IMR-90 (cell line): ENCODE measurements around the gene CREBBP. TPM values are rescaled to one million over a fixed set of nuclear protein-coding genes. Genes with fewer than 3 reads are reported as not detected.

Source experiments
- ATAC-seq: fragments of 200-7000 bp; cut with Tn5 transposase; 2 replicates; pipeline ENCODE4 v1.9.1; 2020; ENCODE audit warnings: low read depth, mild to moderate bottlenecking, moderate library complexity
- BruUV-seq: library from RNA; stranded (reverse); fragments of 400-500 nt; replicated peaks from 2 replicates; lab custom pipeline; 2021; lab: Mats Ljungman, UMichigan
- CTCF ChIA-PET: fragments of 300-600 bp; formaldehyde crosslinking; extraction: SDS; loops from one replicate; lab custom pipeline; 2021; ENCODE audit warnings: antibody characterized with exemption; lab: Yijun Ruan, JAX
- POLR2A ChIA-PET: fragments of 300-600 bp; sonication (Branson Sonifier 250); formaldehyde crosslinking; loops from one replicate; lab custom pipeline; 2022; ENCODE audit warnings: antibody characterized with exemption; ENCODE audit not compliant: unreplicated experiment; lab: Charles Lee
- DNase-seq: peaks from one replicate; pipeline ENCODE4 v3.0.0; 2013
- H2AFZ ChIP-seq: replicated peaks from 2 replicates; pipeline ENCODE3; 2013; ENCODE audit warnings: low read length, mild to moderate bottlenecking; ENCODE audit not compliant: poor library complexity
- H2AK5ac ChIP-seq: 2 replicates; pipeline ENCODE4 v1.6.1; 2013; ENCODE audit warnings: low read depth, low read length, inconsistent platforms
- H2AK9ac ChIP-seq: replicated peaks from 2 replicates; pipeline ENCODE3; 2013; ENCODE audit warnings: mild to moderate bottlenecking, low read depth, low read length, moderate library complexity; ENCODE audit not compliant: poor library complexity
- H2BK120ac ChIP-seq: 2 replicates; pipeline ENCODE4 v1.6.1; 2013; ENCODE audit warnings: low read depth, low read length, inconsistent platforms
- H2BK15ac ChIP-seq: 3 replicates; pipeline ENCODE4 v1.6.1; 2013; ENCODE audit warnings: low read depth, low read length, inconsistent platforms
- H2BK20ac ChIP-seq: 2 replicates; pipeline ENCODE4 v1.6.1; 2013; ENCODE audit warnings: low read depth, mild to moderate bottlenecking, inconsistent platforms, low read length, moderate library complexity
- H2BK5ac ChIP-seq: 2 replicates; pipeline ENCODE4 v1.6.1; 2013; ENCODE audit warnings: mild to moderate bottlenecking, low read depth, low read length, inconsistent platforms; ENCODE audit not compliant: poor library complexity, severe bottlenecking
- H3K14ac ChIP-seq: replicated peaks from 2 replicates; pipeline ENCODE4 v1.6.1; 2013; ENCODE audit warnings: low read depth, low read length, inconsistent platforms
- H3K18ac ChIP-seq: 2 replicates; pipeline ENCODE4 v1.6.1; 2013; ENCODE audit warnings: low read depth, low read length, control low read depth
- H3K23ac ChIP-seq: 2 replicates; pipeline ENCODE4 v1.6.1; 2013; ENCODE audit warnings: low read depth, low read length, inconsistent platforms
- H3K27ac ChIP-seq: 2 replicates; pipeline ENCODE4 v1.5.1; 2013; ENCODE audit warnings: mild to moderate bottlenecking, control low read depth, low read length; ENCODE audit not compliant: insufficient read depth
- H3K27me3 ChIP-seq: 2 replicates; pipeline ENCODE4 v1.6.1; 2013; ENCODE audit warnings: low read length; ENCODE audit not compliant: control insufficient read depth, insufficient read depth
- H3K36me3 ChIP-seq: 2 replicates; pipeline ENCODE4 v1.6.1; 2013; ENCODE audit warnings: low read length, mixed read lengths; ENCODE audit not compliant: control insufficient read depth, insufficient read depth
- H3K4ac ChIP-seq: 2 replicates; pipeline ENCODE4 v1.6.1; 2013; ENCODE audit warnings: low read depth, low read length, inconsistent platforms
- H3K4me1 ChIP-seq: 2 replicates; pipeline ENCODE4 v1.6.1; 2013; ENCODE audit warnings: low read length, mixed read lengths; ENCODE audit not compliant: control insufficient read depth, insufficient read depth
- H3K4me2 ChIP-seq: 2 replicates; pipeline ENCODE4 v1.6.1; 2013; ENCODE audit warnings: low read depth, mild to moderate bottlenecking, control low read depth, low read length, moderate library complexity
- H3K4me3 ChIP-seq: 2 replicates; pipeline ENCODE4 v1.5.1; 2013; ENCODE audit warnings: low read depth, mild to moderate bottlenecking, control low read depth, low read length, moderate library complexity; ENCODE audit not compliant: insufficient read depth
- H3K56ac ChIP-seq: 2 replicates; pipeline ENCODE4 v1.6.1; 2013; ENCODE audit warnings: low read length, inconsistent platforms; ENCODE audit not compliant: insufficient read depth; ENCODE audit errors: extremely low read depth
- H3K79me1 ChIP-seq, 2 experiments: 2 replicates each; pipeline ENCODE4 v1.6.1; 2013; ENCODE audit warnings: low read length in 2 of 2, inconsistent platforms in 1 of 2, low read depth in 1 of 2
- H3K9ac ChIP-seq: 2 replicates; pipeline ENCODE4 v1.6.1; 2013; ENCODE audit warnings: low read depth, low read length, control low read depth
- H3K9me1 ChIP-seq: 2 replicates; pipeline ENCODE4 v1.6.1; 2013; ENCODE audit warnings: low read length, inconsistent platforms; ENCODE audit not compliant: insufficient read depth
- H3K9me3 ChIP-seq: 2 replicates; pipeline ENCODE4 v1.6.1; 2013; ENCODE audit warnings: low read length; ENCODE audit not compliant: control insufficient read depth, insufficient read depth
- H4K20me1 ChIP-seq: 2 replicates; pipeline ENCODE4 v1.6.1; 2013; ENCODE audit warnings: low read length, inconsistent platforms; ENCODE audit not compliant: insufficient read depth
- H4K5ac ChIP-seq: 2 replicates; pipeline ENCODE4 v1.6.1; 2013; ENCODE audit warnings: mild to moderate bottlenecking, low read depth, low read length, control low read depth
- H4K8ac ChIP-seq, 2 experiments: 2 replicates each; pipeline ENCODE4 v1.6.1; 2013; ENCODE audit warnings: low read depth in 2 of 2, low read length in 2 of 2, control low read depth in 1 of 2, inconsistent platforms in 1 of 2
- H4K91ac ChIP-seq: 2 replicates; pipeline ENCODE4 v1.6.1; 2013; ENCODE audit warnings: low read depth, low read length, inconsistent platforms; ENCODE audit not compliant: insufficient read depth
- BHLHE40 ChIP-seq: fragments of 150-350 bp; IDR thresholded peaks from 2 replicates; pipeline ENCODE4 v1.6.1; 2016; ENCODE audit warnings: mild to moderate bottlenecking, low read depth, low read length
- CEBPB ChIP-seq: IDR thresholded peaks from 2 replicates; pipeline ENCODE4 v1.6.1; 2012; ENCODE audit warnings: low read depth, low read length, improper control_type of control experiment
- CHD1 ChIP-seq: IDR thresholded peaks from 2 replicates; pipeline ENCODE4 v1.6.1; 2012; ENCODE audit warnings: low read depth, low read length, improper control_type of control experiment
- FOS ChIP-seq: fragments of 150-350 bp; IDR thresholded peaks from 2 replicates; pipeline ENCODE4 v1.6.1; 2016; ENCODE audit warnings: low read depth, low read length
- MAFK ChIP-seq: IDR thresholded peaks from 2 replicates; pipeline ENCODE4 v1.6.1; 2012; ENCODE audit warnings: low read depth, low read length, improper control_type of control experiment
- MAZ ChIP-seq: IDR thresholded peaks from 2 replicates; pipeline ENCODE4 v1.6.1; 2012; ENCODE audit warnings: low read depth, mild to moderate bottlenecking, low read length, improper control_type of control experiment, moderate library complexity, borderline replicate concordance
- MXI1 ChIP-seq: IDR thresholded peaks from 2 replicates; pipeline ENCODE4 v1.6.1; 2012; ENCODE audit warnings: low read depth, mild to moderate bottlenecking, low read length, moderate library complexity, borderline replicate concordance
- NFE2L2 ChIP-seq: fragments of 150-350 bp; IDR thresholded peaks from 2 replicates; pipeline ENCODE4 v1.6.1; 2016; ENCODE audit warnings: low read depth, mild to moderate bottlenecking, low read length
- POLR2A ChIP-seq: IDR thresholded peaks from 2 replicates; pipeline ENCODE4 v1.6.1; 2012; ENCODE audit warnings: mild to moderate bottlenecking, low read depth, low read length
- RAD21 ChIP-seq: IDR thresholded peaks from 2 replicates; pipeline ENCODE4 v1.6.1; 2012; ENCODE audit warnings: low read length, improper control_type of control experiment
- RCOR1 ChIP-seq: IDR thresholded peaks from 2 replicates; pipeline ENCODE4 v1.6.1; 2012; ENCODE audit warnings: mild to moderate bottlenecking, low read length, improper control_type of control experiment; ENCODE audit not compliant: insufficient replicate concordance
- RFX5 ChIP-seq: IDR thresholded peaks from 2 replicates; pipeline ENCODE4 v1.8.0; 2012; ENCODE audit warnings: low read depth, mild to moderate bottlenecking, low read length, moderate library complexity
- SMC3 ChIP-seq: fragments of 150-350 bp; IDR thresholded peaks from 2 replicates; pipeline ENCODE4 v1.6.1; 2016; ENCODE audit warnings: low read depth, mild to moderate bottlenecking, antibody characterized with exemption, low read length, moderate library complexity
- WGBS, 2 experiments: methylation state at CpG; one replicate each; pipeline versions ENCODE4 v1.1.5 to v1.1.7; 2013; ENCODE audit warnings: missing lambda C conversion rate in 2 of 2; ENCODE audit not compliant: insufficient read length in 1 of 2; ENCODE audit errors: extremely low coverage in 2 of 2; 5-methylcytosine and 5-hydroxymethylcytosine counted together
- dilution Hi-C: fragments of 300-500 bp; cut with HindIII; formaldehyde crosslinking; loops from one replicate; pipeline ENCODE4 v1.14.3; 2018; ENCODE audit warnings: low sequenced_read_pairs; ENCODE audit not compliant: unreplicated experiment
- in situ Hi-C: fragments of 300-500 bp; cut with MboI; formaldehyde crosslinking; loops from 3 replicates; pipeline ENCODE4 v1.14.3; 2019; ENCODE audit warnings: low sequenced_read_pairs, inconsistent platforms, mixed read lengths
- intact Hi-C: fragments of 100-400 bp; cut with micrococcal nuclease; formaldehyde crosslinking; loops from 2 replicates; pipeline ENCODE4 v1.10.0; 2022
- polyA plus RNA-seq, 3 experiments: library from polyadenylated mRNA; depleted of rRNA; stranded (reverse); fragments of >200 nt; gene quantifications; 2 replicates each; pipeline ENCODE4 v1.2.3, GENCODE V29; 2012; ENCODE audit warnings: low replicate concordance in 1 of 3
- total RNA-seq: library from RNA; depleted of rRNA; stranded (reverse); fragments of >200 nt; gene quantifications from 2 replicates; pipeline ENCODE4 v1.2.3, GENCODE V29; 2012
- TF ChIP-seq, protein P1 (sequence below): conservative IDR thresholded peaks from 2 replicates; pipeline ENCODE4 v1.5.1; 2012; ENCODE audit warnings: mild to moderate bottlenecking, low read depth, low read length, improper control_type of control experiment
- TF ChIP-seq, protein P2 (sequence below): fragments of 150-350 bp; IDR thresholded peaks from 2 replicates; pipeline ENCODE4 v1.6.1; 2017; ENCODE audit warnings: mild to moderate bottlenecking, antibody characterized with exemption, low read length, low read depth
- TF ChIP-seq, protein P3 (sequence below): fragments of 150-350 bp; IDR thresholded peaks from 2 replicates; pipeline ENCODE4 v1.6.1; 2016; ENCODE audit warnings: low read depth, mild to moderate bottlenecking, low read length, moderate library complexity, borderline replicate concordance

Gene CREBBP
- total and polyA plus RNA-seq, 2 of the 4 experiments (the other 2 are of a cell fraction): 7.3 to 12.5 TPM

DNA sequence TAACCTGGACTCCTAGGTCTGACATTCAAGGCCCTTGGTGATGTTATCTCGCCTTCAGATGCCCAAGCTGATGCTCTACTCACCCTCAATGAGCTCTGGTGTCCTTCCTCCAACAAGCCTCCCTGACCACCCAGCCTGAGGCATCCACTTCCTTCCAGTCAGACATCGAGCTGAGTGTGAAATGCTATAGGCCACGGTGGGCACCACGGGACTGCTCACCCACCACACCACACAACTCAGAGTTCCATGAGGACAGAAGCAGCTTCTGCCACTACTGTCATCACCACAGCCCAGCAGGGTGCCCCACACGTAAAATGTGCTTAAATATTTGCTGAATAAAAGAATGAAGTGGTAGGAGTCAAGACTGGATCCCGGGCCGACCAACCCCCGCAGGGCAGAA, 12.0 kb downstream of the CREBBP start:
- Histone ChIP-seq H3K4me3 (no peak overlapping the region), H3K18ac (no peak overlapping the region), H3K9ac (no peak overlapping the region), H3K4me1 (peaks cover 21% of the 10 kb centered on the region), H3K9me1 (peaks cover 57% of the 10 kb centered on the region), H2BK20ac (no peak overlapping the region), H3K4ac (no peak overlapping the region), H2AFZ (no peak overlapping the region), H4K8ac (no peak overlapping the region), H4K5ac (no peak overlapping the region), H2BK5ac (no peak overlapping the region), H2BK15ac (no peak overlapping the region), H2BK120ac (no peak overlapping the region), H3K36me3 (no peaks in the 10 kb centered on the region), H4K91ac (no peak overlapping the region), H3K27me3 (no peaks in the 10 kb centered on the region), H2AK9ac (peak overlapping the region; percentile 30), H4K20me1 (peaks cover 100% of the 10 kb centered on the region), H3K9me3 (no peaks in the 10 kb centered on the region), H3K56ac (no peak overlapping the region), H3K23ac (peak overlapping the region; percentile 12; the same call in 1 of the 2 replicates), H2AK5ac (no peak overlapping the region), H3K4me2 (no peak overlapping the region), H3K27ac (no peak overlapping the region), H3K14ac (no peak overlapping the region), H3K79me1 (peaks cover 10 to 90% of the 10 kb centered on the region in 2 experiments; a peak in 2 of 4 replicates)
- WGBS, 2 experiments: 100% methylated on average over 2 of the region's 8 CpGs; no CpG with 5 or more reads in 1 of the 2 experiments
- dilution Hi-C loops (no loop called here), intact Hi-C loops (no loop called here), in situ Hi-C loops (no loop called here)
- POLR2A ChIA-PET: interaction anchor here (0.5 to 0.9 kb wide), 2 partner anchors 79 to 151 kb away, joined by 3 to 6 read pairs; no protein-coding TSS in a partner anchor
- CTCF ChIA-PET: interaction anchor here (0.6 to 1.2 kb wide), 3 partner anchors 19 to 415 kb away, joined by 3 read pairs; no protein-coding TSS in a partner anchor
- TF ChIP-seq MAZ: no peak
- TF ChIP-seq POLR2A: no peak
- TF ChIP-seq RFX5: no peak
- TF ChIP-seq, protein P1, sequence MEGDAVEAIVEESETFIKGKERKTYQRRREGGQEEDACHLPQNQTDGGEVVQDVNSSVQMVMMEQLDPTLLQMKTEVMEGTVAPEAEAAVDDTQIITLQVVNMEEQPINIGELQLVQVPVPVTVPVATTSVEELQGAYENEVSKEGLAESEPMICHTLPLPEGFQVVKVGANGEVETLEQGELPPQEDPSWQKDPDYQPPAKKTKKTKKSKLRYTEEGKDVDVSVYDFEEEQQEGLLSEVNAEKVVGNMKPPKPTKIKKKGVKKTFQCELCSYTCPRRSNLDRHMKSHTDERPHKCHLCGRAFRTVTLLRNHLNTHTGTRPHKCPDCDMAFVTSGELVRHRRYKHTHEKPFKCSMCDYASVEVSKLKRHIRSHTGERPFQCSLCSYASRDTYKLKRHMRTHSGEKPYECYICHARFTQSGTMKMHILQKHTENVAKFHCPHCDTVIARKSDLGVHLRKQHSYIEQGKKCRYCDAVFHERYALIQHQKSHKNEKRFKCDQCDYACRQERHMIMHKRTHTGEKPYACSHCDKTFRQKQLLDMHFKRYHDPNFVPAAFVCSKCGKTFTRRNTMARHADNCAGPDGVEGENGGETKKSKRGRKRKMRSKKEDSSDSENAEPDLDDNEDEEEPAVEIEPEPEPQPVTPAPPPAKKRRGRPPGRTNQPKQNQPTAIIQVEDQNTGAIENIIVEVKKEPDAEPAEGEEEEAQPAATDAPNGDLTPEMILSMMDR: no peak
- no peak for TF ChIP-seq SMC3
- TF ChIP-seq MAFK: no peak
- TF ChIP-seq NFE2L2: no peak
- TF ChIP-seq, protein P2, sequence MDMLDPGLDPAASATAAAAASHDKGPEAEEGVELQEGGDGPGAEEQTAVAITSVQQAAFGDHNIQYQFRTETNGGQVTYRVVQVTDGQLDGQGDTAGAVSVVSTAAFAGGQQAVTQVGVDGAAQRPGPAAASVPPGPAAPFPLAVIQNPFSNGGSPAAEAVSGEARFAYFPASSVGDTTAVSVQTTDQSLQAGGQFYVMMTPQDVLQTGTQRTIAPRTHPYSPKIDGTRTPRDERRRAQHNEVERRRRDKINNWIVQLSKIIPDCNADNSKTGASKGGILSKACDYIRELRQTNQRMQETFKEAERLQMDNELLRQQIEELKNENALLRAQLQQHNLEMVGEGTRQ: no peak
- TF ChIP-seq, protein P3, sequence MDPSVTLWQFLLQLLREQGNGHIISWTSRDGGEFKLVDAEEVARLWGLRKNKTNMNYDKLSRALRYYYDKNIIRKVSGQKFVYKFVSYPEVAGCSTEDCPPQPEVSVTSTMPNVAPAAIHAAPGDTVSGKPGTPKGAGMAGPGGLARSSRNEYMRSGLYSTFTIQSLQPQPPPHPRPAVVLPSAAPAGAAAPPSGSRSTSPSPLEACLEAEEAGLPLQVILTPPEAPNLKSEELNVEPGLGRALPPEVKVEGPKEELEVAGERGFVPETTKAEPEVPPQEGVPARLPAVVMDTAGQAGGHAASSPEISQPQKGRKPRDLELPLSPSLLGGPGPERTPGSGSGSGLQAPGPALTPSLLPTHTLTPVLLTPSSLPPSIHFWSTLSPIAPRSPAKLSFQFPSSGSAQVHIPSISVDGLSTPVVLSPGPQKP: no peak
- TF ChIP-seq RAD21: no peak
- no peak for TF ChIP-seq CEBPB
- TF ChIP-seq MXI1: no peak
- no peak for TF ChIP-seq RCOR1
- TF ChIP-seq FOS: no peak
- no peak for TF ChIP-seq CHD1
- no peak for TF ChIP-seq BHLHE40
- BruUV-seq: no TSS peak
- no peak for DNase-seq
- no peak for ATAC-seq
